ENCODE data around the gene SMC6. TPM values are rescaled to one million over a fixed set of nuclear protein-coding genes. Genes with fewer than 3 reads are reported as not detected.

Gene SMC6
- total RNA-seq, 4 donors from 2014 or later = 31.0 to 53.6 (median 39.1) TPM

DNA sequence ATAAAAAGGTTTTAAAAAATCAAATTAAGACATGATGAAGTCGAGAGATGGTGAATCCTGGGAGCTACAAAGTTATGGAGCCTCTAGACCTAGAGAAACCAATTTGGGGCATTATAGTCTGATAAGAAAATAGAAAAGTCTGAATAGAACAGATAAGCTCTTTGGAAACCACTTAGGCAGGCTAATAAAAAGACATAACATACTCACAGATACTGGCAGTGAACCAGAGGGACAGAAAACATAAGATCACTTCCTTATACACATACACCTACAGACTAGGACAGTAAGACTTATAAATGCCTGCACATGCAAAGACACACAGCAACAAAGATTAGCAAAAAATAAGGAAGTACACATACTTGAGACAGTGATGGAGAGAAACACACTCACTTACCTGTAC lies 20.0 kb downstream of the SMC6 start:
- DNase-seq = no peak
- H3K27ac ChIP-seq = no peak overlapping the region
- peaks cover 0 to 76% (median 0%) of the 10 kb centered on the region in 3 donors for H3K36me3 ChIP-seq
- no peaks in the 10 kb centered on the region for H3K4me1 ChIP-seq
- TF ChIP-seq POLR2A (IDR thresholded peaks at IDR 0.05) = no peak
- no peak for TF ChIP-seq CTCF (IDR thresholded peaks at IDR 0.05)
- H3K27me3 ChIP-seq = no peaks in the 10 kb centered on the region
- no peak overlapping the region for H3K4me3 ChIP-seq
- H3K9me3 ChIP-seq = no peaks in the 10 kb centered on the region

DNA sequence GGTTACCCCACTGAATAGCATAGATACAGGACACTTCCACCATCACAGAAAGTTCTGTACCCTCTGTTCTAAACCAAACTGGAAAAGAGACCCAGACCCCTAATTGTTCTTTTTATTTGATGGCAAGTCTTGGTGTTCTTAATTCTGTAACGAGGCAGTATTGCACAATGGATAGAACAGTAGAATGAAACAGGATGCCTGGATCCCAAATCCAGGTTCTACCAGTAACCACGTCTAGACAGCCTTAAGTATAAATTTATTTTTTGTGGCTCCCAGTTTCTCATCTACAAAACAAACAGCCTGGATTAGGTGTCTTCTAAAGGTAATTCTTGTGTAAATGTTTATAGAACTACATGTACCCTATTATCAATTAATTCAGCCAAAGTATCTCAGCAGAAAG lies 23.7 kb downstream of the SMC6 start:
- no peaks in the 10 kb centered on the region for H3K9me3 ChIP-seq
- no peaks in the 10 kb centered on the region for H3K27me3 ChIP-seq
- no peaks in the 10 kb centered on the region for H3K4me1 ChIP-seq
- DNase-seq = no peak
- peaks cover 0 to 68% (median 0%) of the 10 kb centered on the region in 3 donors for H3K36me3 ChIP-seq
- no peak for TF ChIP-seq POLR2A (IDR thresholded peaks at IDR 0.05)
- no peak for TF ChIP-seq CTCF (IDR thresholded peaks at IDR 0.05)
- H3K27ac ChIP-seq = no peak overlapping the region
- no peak overlapping the region for H3K4me3 ChIP-seq

- peaks cover 0 to 76% (median 0%) of the 10 kb centered on the region in 3 donors for H3K36me3 ChIP-seq
- no peaks in the 10 kb centered on the region for H3K27me3 ChIP-seq
- no peak overlapping the region for H3K4me3 ChIP-seq
- DNase-seq = no peak
- H3K27ac ChIP-seq = no peak overlapping the region
- no peaks in the 10 kb centered on the region for H3K9me3 ChIP-seq
- no peaks in the 10 kb centered on the region for H3K4me1 ChIP-seq
- TF ChIP-seq CTCF (IDR thresholded peaks at IDR 0.05) = no peak
- no peak for TF ChIP-seq POLR2A (IDR thresholded peaks at IDR 0.05)
Measured at GRCh38 chr2:17728210-17728609, 25.4 kb downstream of the SMC6 start.

DNA sequence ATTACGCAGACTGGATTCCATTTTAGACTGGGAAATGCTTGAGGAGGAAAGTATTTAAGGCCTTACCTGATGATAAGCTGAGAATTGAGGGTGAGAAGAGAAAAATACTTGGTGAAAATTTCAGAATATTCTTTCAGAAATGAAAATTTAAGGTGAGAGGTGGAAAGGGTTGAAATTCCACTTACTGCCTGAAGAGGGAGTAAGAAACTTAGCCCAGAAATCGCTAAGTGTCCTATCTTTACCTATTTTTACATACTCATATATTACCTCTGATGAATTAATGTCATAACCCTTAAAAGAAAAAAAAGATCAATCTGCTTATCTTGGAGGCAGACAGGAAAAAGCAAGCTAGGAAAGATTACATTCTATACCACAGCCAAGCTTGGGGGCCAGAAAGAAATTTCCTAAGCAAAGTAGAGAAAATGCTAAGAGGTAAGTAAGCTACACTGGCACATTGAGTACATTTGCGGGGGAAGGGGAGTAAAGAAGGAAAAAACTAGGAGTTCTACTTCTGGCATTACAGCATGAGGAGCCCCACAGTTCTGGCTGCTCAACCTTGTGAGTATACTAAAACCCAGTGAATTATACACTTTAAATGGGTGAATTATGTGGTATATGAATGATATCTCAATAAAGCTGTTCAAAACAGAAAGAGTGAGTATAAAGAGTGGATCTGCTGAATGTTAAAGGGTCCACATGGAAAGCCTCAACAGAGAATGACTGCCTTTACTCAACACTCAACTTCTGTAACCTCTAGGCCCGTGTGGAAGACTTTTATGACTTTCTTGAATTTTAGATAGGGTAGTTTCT lies 33.8 kb downstream of the SMC6 start:
- DNase-seq = no peak
- peaks cover 0 to 69% (median 0%) of the 10 kb centered on the region in 3 donors for H3K36me3 ChIP-seq
- no peaks in the 10 kb centered on the region for H3K27me3 ChIP-seq
- no peak overlapping the region for H3K27ac ChIP-seq
- H3K9me3 ChIP-seq = no peaks in the 10 kb centered on the region
- TF ChIP-seq CTCF (IDR thresholded peaks at IDR 0.05) = peak; percentile 45 to 78 (median 74)
- no peak for TF ChIP-seq POLR2A (IDR thresholded peaks at IDR 0.05)
- no peaks in the 10 kb centered on the region for H3K4me1 ChIP-seq
- no peak overlapping the region for H3K4me3 ChIP-seq

DNA sequence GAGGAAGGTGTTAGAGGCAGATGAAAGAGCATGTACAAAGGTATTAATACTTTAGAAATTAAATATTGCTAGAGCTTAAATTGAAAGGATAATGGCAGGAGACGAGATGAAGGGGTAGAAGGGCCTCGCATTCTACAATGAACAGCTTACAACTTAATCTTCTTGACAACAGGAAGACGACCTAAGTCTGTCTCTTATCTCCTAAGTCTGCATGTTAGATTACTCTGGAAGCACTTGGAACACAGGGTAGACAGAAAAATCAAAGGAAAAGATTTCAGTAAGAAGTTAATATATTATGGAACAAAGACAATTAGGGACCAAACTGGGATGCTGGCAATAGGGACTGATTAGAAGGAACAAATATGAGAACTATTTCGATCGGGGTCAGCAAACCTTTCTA lies 34.9 kb downstream of the SMC6 start:
- DNase-seq = no peak
- TF ChIP-seq CTCF (IDR thresholded peaks at IDR 0.05) (no peak), POLR2A (IDR thresholded peaks at IDR 0.05) (no peak)
- no peaks in the 10 kb centered on the region for H3K27me3 ChIP-seq
- H3K36me3 ChIP-seq = peaks cover 0 to 68% (median 0%) of the 10 kb centered on the region in 3 donors
- no peaks in the 10 kb centered on the region for H3K9me3 ChIP-seq
- no peak overlapping the region for H3K27ac ChIP-seq
- H3K4me3 ChIP-seq = no peak overlapping the region
- no peaks in the 10 kb centered on the region for H3K4me1 ChIP-seq

Data from Peyer's patch (tissue), 4 donors.